OCI-LY7 (cell line): ENCODE measurements around the gene TPM1. TPM values are rescaled to one million over a fixed set of nuclear protein-coding genes. Genes with fewer than 3 reads are reported as not detected.

Source experiments
- BruUV-seq: library from RNA; stranded (reverse); fragments of 400-500 nt; replicated peaks from 2 replicates; lab custom pipeline; 2021; lab: Mats Ljungman, UMichigan
- CTCF ChIA-PET: fragments of 300-600 bp; sonication (Branson Sonifier 250); formaldehyde crosslinking; loops from one replicate; lab custom pipeline; 2022; ENCODE audit warnings: antibody characterized with exemption; ENCODE audit not compliant: unreplicated experiment; lab: Charles Lee
- POLR2A ChIA-PET: fragments of 300-600 bp; sonication (Branson Sonifier 250); formaldehyde crosslinking; loops from one replicate; lab custom pipeline; 2022; ENCODE audit warnings: antibody characterized with exemption; lab: Charles Lee
- DNase-seq: peaks from one replicate; pipeline ENCODE4 v3.0.0-alpha.2; 2015; ENCODE audit warnings: low spot score
- H2AFZ ChIP-seq: fragments of 200-600 bp; sonication (generic), shearing (Covaris generic); 2 replicates; pipeline ENCODE4 v1.6.1; 2014; ENCODE audit warnings: mild to moderate bottlenecking, antibody characterized with exemption, low read length, moderate library complexity
- H3K27ac ChIP-seq: fragments of 200-600 bp; sonication (generic); 2 replicates; pipeline ENCODE4 v1.5.1; 2014; ENCODE audit warnings: mixed run types, low read depth, mild to moderate bottlenecking, moderate library complexity, low read length, inconsistent platforms; ENCODE audit not compliant: poor library complexity, severe bottlenecking
- H3K36me3 ChIP-seq: fragments of 200-600 bp; sonication (generic); 2 replicates; pipeline ENCODE4 v1.6.1; 2014; ENCODE audit warnings: mild to moderate bottlenecking, antibody characterized with exemption, low read length, moderate library complexity, mixed read lengths; ENCODE audit not compliant: insufficient read depth
- H3K4me1 ChIP-seq: fragments of 200-600 bp; sonication (generic); 2 replicates; pipeline ENCODE4 v1.5.1; 2014; ENCODE audit warnings: mild to moderate bottlenecking, low read length; ENCODE audit not compliant: insufficient read depth, poor library complexity, severe bottlenecking
- H3K4me2 ChIP-seq: fragments of 200-600 bp; sonication (generic); 2 replicates; pipeline ENCODE4 v1.6.1; 2014; ENCODE audit warnings: mild to moderate bottlenecking, low read length
- H3K4me3 ChIP-seq: fragments of 200-600 bp; sonication (generic); 2 replicates; pipeline ENCODE4 v1.5.1; 2014; ENCODE audit warnings: mild to moderate bottlenecking, low read depth, low read length; ENCODE audit not compliant: poor library complexity, severe bottlenecking
- H3K79me2 ChIP-seq: fragments of 200-600 bp; sonication (generic); 2 replicates; pipeline ENCODE4 v1.6.1; 2016; ENCODE audit warnings: low read depth, mild to moderate bottlenecking, low read length, moderate library complexity, mixed read lengths; ENCODE audit not compliant: insufficient read depth
- H3K9me2 ChIP-seq: fragments of 200-600 bp; sonication (generic); 2 replicates; pipeline ENCODE4 v1.6.1; 2016; ENCODE audit warnings: mild to moderate bottlenecking, low read length, mixed read lengths; ENCODE audit not compliant: insufficient read depth
- H3K9me3 ChIP-seq: fragments of 200-600 bp; sonication (generic); 2 replicates; pipeline ENCODE4 v1.6.1; 2014; ENCODE audit warnings: mild to moderate bottlenecking, mixed run types, low read length, mixed read lengths
- H4K20me1 ChIP-seq: fragments of 200-600 bp; sonication (generic); 2 replicates; pipeline ENCODE4 v1.6.1; 2014; ENCODE audit warnings: mild to moderate bottlenecking, antibody characterized with exemption, low read length, moderate library complexity, mixed read lengths; ENCODE audit not compliant: insufficient read depth
- CTCF ChIP-seq: fragments of 200-600 bp; sonication (generic); conservative IDR thresholded peaks from 2 replicates; pipeline ENCODE4 v1.5.1; 2014; ENCODE audit warnings: mild to moderate bottlenecking, antibody characterized with exemption, low read length, moderate library complexity, mixed read lengths
- EZH2phosphoT487 ChIP-seq: fragments of 200-600 bp; sonication (generic); IDR thresholded peaks from 2 replicates; pipeline ENCODE4 v1.6.1; 2018; ENCODE audit warnings: low read depth, borderline replicate concordance, mild to moderate bottlenecking, mixed run types, antibody characterized with exemption, low read length, moderate library complexity, mixed read lengths
- intact Hi-C: fragments of 100-400 bp; cut with micrococcal nuclease; formaldehyde crosslinking; loops from one replicate; pipeline ENCODE4 v1.10.0; 2022; ENCODE audit not compliant: unreplicated experiment
- total RNA-seq, 2 experiments: library from RNA; depleted of rRNA in 1 of 2; stranded (reverse); fragments of >200 nt in 1 of 2; shearing (Covaris generic) in 1 of 2; gene quantifications; 2 replicates each; pipeline ENCODE4 v1.2.3, GENCODE V29; 2014 to 2022

The TPM1 gene
- total RNA-seq, 2 experiments from 2014 or later = 19.3 to 19.9 TPM

GRCh38 chr15:63041402-63041973 lies 1.1 kb upstream of the TPM1 start:
- intact Hi-C loops = loop anchor here (10.0 kb wide), 1 partner anchor 363 kb away; no protein-coding TSS in a partner anchor
- no peak for DNase-seq
- H3K4me3 ChIP-seq = no peak overlapping the region
- H3K9me3 ChIP-seq = no peaks in the 10 kb centered on the region
- no peaks in the 10 kb centered on the region for H3K79me2 ChIP-seq
- no peak overlapping the region for H2AFZ ChIP-seq
- no peaks in the 10 kb centered on the region for H3K4me1 ChIP-seq
- CTCF ChIA-PET = no interaction called here
- no TSS peak for BruUV-seq
- POLR2A ChIA-PET = no interaction called here
- no peaks in the 10 kb centered on the region for H4K20me1 ChIP-seq
- TF ChIP-seq EZH2phosphoT487 (no peak), CTCF (no peak)
- no peak overlapping the region for H3K4me2 ChIP-seq
- no peaks in the 10 kb centered on the region for H3K9me2 ChIP-seq
- no peak overlapping the region for H3K27ac ChIP-seq
- H3K36me3 ChIP-seq = no peaks in the 10 kb centered on the region

- no peak overlapping the region for H3K4me3 ChIP-seq
Measured at GRCh38 chr15:63042877-63043334, 359 bp downstream of the TPM1 start.

More at GRCh38 chr15:63042877-63043334, 359 bp downstream of the TPM1 start:
- Histone ChIP-seq H3K79me2 (no peaks in the 10 kb centered on the region), H3K4me1 (no peaks in the 10 kb centered on the region), H3K9me3 (no peaks in the 10 kb centered on the region), H3K27ac (no peak overlapping the region), H3K36me3 (no peaks in the 10 kb centered on the region), H3K9me2 (no peaks in the 10 kb centered on the region), H2AFZ (no peak overlapping the region), H4K20me1 (no peaks in the 10 kb centered on the region), H3K4me2 (no peak overlapping the region)
- CTCF ChIA-PET = no interaction called here
- POLR2A ChIA-PET = no interaction called here
- no peak for DNase-seq
- BruUV-seq = no TSS peak
- intact Hi-C loops = loop anchor here (10.0 kb wide), 1 partner anchor 362 kb away; no protein-coding TSS in a partner anchor
- TF ChIP-seq CTCF (no peak), EZH2phosphoT487 (no peak)
